GM19240 (cell line): Measurements from ENCODE around the gene SHISA8.
"Not testable (repeated sequence)": the region's sequence is repeated elsewhere in the genome, so short reads cannot be mapped to it uniquely, and the experiment has no call there.

Source experiments
- DNase-seq: peaks from one replicate; pipeline ENCODE4 v3.0.0; 2011; ENCODE audit warnings: low spot score; ENCODE audit not compliant: insufficient read length

The SHISA8 gene

GRCh38 chr22:41915035-41915785, at the start of gene SHISA8:
Gene SHISA8 (minus strand): TSS chr22:41915074. CDS start chr22:41914667, 407 bp downstream.
- no peak for DNase-seq

- no peak for DNase-seq
These were observed 49.2 kb upstream of the SHISA8 start for GRCh38 chr22:41964112-41964491.

DNA sequence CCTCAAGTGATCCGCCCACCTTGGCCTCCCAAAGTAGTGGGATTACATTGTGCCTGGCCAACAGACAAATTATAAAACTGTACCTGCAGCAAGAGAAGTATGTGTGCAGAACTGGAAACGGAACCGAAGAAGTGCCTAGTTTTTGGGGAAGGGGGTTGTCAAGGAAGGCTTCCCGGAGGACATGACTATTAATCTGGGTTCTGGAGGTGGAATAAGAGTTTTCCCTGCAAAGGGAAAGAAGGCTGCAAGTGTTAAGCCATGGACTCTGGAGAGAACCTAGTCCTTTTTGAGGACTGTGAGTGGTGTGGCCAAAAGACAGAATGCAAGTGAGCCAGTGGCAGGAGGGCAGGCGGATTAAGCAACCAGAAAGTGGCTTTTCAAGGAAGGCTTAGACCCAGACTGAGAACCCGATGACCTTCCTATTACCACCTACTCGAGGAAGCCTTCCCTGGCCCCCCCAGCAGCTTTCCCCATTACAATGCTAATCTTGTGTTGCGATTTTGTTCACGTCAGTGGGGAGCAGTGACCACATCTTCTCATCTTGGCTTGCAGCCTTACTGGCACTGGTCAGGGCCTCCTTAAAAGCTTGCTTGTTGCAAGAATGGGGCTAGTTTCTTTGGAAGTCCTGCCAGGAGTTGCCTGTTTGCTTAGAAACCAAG, 48.7 kb upstream of the SHISA8 start:
- no peak for DNase-seq

- DNase-seq: no peak
These were observed 43.2 kb upstream of the SHISA8 start for GRCh38 chr22:41957941-41958556.

GRCh38 chr22:41952713-41953112, 37.8 kb upstream of the SHISA8 start:
- DNase-seq: no peak

- DNase-seq: no peak
These were observed 37.1 kb upstream of the SHISA8 start, which contains the start of gene SMIM45 for GRCh38 chr22:41951898-41952474. Gene SMIM45 (plus strand): TSS chr22:41952150.

DNA sequence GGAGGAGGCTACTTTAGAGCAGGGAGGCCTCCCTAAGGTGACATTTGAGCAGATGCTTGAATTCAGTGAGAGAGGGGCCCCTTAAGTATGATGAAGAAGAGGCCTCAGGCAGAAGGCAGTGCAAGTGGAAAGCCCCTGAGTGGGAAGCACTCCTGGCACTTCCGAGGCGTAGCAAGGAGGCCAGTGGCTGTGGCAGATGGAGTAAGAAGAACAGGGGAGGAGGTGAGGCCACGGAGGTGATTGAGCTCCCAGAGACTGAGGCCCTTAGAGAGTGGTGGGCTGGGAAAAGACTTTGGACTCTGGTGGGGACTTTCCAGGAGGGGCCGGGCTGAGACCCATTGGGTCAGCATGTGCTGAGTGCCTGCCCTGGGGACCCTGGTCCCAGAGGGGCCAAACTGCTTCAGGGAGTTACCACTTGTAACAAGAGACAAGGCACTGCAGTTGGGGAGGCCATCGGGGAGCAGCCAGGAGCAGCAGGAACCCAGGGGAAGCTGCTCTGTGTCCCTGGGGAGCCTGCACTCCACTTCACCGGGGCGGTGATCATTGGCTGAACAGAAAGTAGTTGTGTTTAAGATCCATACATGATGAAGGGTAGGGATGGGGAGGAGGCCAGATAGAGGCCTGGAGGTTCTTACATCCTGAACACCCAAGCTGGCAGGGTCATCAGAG, 34.6 kb upstream of the SHISA8 start:
- no peak for DNase-seq

GRCh38 chr22:41948928-41949296, 34.0 kb upstream of the SHISA8 start:
- DNase-seq: not testable (repeated sequence)

DNA sequence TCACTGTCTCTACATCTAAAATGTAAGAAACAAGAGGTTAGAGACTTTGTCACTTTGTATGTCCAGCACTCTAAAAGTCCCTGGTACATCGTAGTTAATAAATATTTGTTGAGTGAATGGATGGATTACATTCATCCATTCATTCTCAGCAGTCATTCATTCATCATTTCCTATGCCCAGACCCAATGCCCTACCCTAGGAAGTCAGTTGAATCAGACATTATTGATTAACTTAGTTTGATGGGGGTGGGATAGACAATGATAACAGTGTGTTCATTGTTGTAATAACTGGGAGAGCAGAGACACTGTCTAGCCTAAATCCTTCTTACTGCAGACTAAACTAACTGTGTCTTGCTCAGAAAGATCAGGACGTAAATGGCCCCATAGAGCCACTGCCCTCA, 33.3 kb upstream of the SHISA8 start:
- no peak for DNase-seq

- no peak for DNase-seq
These were observed 32.7 kb upstream of the SHISA8 start for GRCh38 chr22:41947424-41948080.

- DNase-seq: peak; percentile 54
These were observed 32.0 kb upstream of the SHISA8 start, which contains the start of gene CENPM for GRCh38 chr22:41946629-41947423. Gene CENPM (minus strand): TSS chr22:41947152. CDS start chr22:41947076, 76 bp downstream.

- DNase-seq: no peak
These were observed 28.9 kb upstream of the SHISA8 start for GRCh38 chr22:41943661-41944209.

GRCh38 chr22:41940832-41941765, 26.2 kb upstream of the SHISA8 start:
- DNase-seq: no peak

GRCh38 chr22:41939981-41940831, 25.3 kb upstream of the SHISA8 start:
- peak; percentile 70 for DNase-seq

DNA sequence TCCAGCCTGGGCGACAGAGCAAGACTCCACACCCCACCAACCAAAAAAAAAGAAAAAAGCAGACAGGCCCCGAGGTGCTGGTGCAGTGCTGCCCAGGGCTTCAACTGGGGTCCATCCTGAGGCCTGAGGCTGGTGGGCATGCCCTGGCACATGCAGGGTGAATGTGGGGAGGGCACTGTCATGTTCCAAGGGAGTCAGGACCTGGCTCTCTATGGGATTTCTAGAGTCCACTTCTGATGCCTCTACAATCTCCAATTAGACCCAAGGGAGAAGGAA, 22.0 kb upstream of the SHISA8 start:
- no peak for DNase-seq

GRCh38 chr22:41935509-41935908, 20.6 kb upstream of the SHISA8 start:
- no peak for DNase-seq

DNA sequence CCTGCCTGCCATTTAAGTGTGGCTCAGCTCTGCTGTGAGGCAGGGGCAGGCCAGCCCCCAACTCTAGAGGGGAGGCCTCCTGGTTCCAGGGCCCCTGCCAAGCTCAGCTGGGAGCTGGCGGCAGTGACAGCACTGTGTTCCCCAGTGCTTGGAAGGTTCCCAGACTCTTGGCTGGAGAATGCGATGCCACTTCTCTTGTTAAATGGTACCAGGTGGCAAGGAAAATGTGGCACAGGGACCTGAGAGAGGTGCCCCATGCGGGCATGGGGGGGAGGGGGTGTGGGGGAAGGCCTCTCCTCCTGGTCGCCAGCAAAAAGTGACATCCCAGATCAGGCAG, 20.1 kb upstream of the SHISA8 start:
- no peak for DNase-seq
